GM12878 (cell line): ENCODE results near the gene CAMTA2. TPM values are rescaled to one million over a fixed set of nuclear protein-coding genes. Genes with fewer than 3 reads are reported as not detected.

ENCODE experiments used
- ATAC-seq: fragments of 200-7000 bp; cut with Tn5 transposase; 3 replicates; pipeline ENCODE4 v1.9.1; 2020; ENCODE audit warnings: mild to moderate bottlenecking, moderate library complexity
- BruUV-seq: library from RNA; stranded (reverse); fragments of 400-500 nt; replicated peaks from 2 replicates; lab custom pipeline; 2021; lab: Mats Ljungman, UMichigan
- CTCF ChIA-PET: fragments of 300-600 bp; sonication (Branson Sonifier 250); formaldehyde crosslinking; extraction: SDS; loops from one replicate; lab custom pipeline; 2021; ENCODE audit warnings: inconsistent platforms; lab: Yijun Ruan, JAX
- POLR2A ChIA-PET: fragments of 350-600 bp; formaldehyde crosslinking; extraction: SDS; loops from one replicate; lab custom pipeline; 2021; ENCODE audit warnings: inconsistent platforms; lab: Charles Lee
- RAD21 ChIA-PET: fragments of 300-600 bp; sonication (Branson Sonifier 250); formaldehyde crosslinking; loops from one replicate; lab custom pipeline; 2023; ENCODE audit warnings: antibody characterized with exemption; ENCODE audit not compliant: unreplicated experiment; lab: Charles Lee
- SMC1A ChIA-PET: fragments of 300-600 bp; sonication (Branson Sonifier 250); formaldehyde crosslinking; loops from one replicate; lab custom pipeline; 2023; ENCODE audit not compliant: unreplicated experiment, uncharacterized antibody; lab: Charles Lee
- DNase-seq: peaks from one replicate; pipeline ENCODE4 v3.0.0-alpha.2; 2011; ENCODE audit warnings: low read depth, low spot score
- FAIRE-seq: peaks from 3 replicates; lab custom pipeline; 2011; peaks lifted over from hg19 to GRCh38; lab: Jason Lieb, UNC
- H2AFZ ChIP-seq: 2 replicates; pipeline ENCODE4 v1.6.0; 2011; ENCODE audit warnings: low read depth, low read length, control low read depth; ENCODE audit not compliant: control insufficient read depth
- H3K27ac ChIP-seq: 2 replicates; pipeline ENCODE4 v1.5.1; 2011; ENCODE audit warnings: control low read depth; ENCODE audit not compliant: control insufficient read depth, insufficient read depth
- H3K27me3 ChIP-seq, 2 experiments: replicated peaks in 1 of 2; 2 replicates each; pipeline versions ENCODE4 v1.6.0 to v1.6.1; 2011; ENCODE audit warnings: low read length in 1 of 2; ENCODE audit not compliant: control insufficient read depth in 2 of 2, insufficient read depth in 2 of 2
- H3K36me3 ChIP-seq, 2 experiments: 2 replicates each; pipeline ENCODE4 v1.5.1; 2011; ENCODE audit warnings: low read length in 1 of 2; ENCODE audit not compliant: control insufficient read depth in 2 of 2, insufficient read depth in 2 of 2
- H3K4me1 ChIP-seq: 2 replicates; pipeline ENCODE4 v1.6.1; 2011; ENCODE audit warnings: mild to moderate bottlenecking, low read length, moderate library complexity, mixed read lengths; ENCODE audit not compliant: control insufficient read depth, insufficient read depth
- H3K4me2 ChIP-seq: 2 replicates; pipeline ENCODE4 v1.6.0; 2011; ENCODE audit warnings: control low read depth; ENCODE audit not compliant: control insufficient read depth, insufficient read depth
- H3K4me3 ChIP-seq: fragments of 200-600 bp; sonication (generic); 2 replicates; pipeline ENCODE4 v1.5.1; 2016
- H3K79me2 ChIP-seq: 2 replicates; pipeline ENCODE4 v1.6.0; 2011; ENCODE audit warnings: low read length; ENCODE audit not compliant: control insufficient read depth, insufficient read depth
- H3K9ac ChIP-seq: 2 replicates; pipeline ENCODE4 v1.8.0; 2011; ENCODE audit warnings: low read length, control low read depth, mixed read lengths; ENCODE audit not compliant: control insufficient read depth, insufficient read depth
- H3K9me3 ChIP-seq: replicated peaks from 3 replicates; pipeline ENCODE4 v1.5.1; 2011; ENCODE audit warnings: mild to moderate bottlenecking, low read length; ENCODE audit not compliant: control insufficient read depth, insufficient read depth
- H4K20me1 ChIP-seq: 2 replicates; pipeline ENCODE4 v1.6.0; 2011; ENCODE audit not compliant: control insufficient read depth, insufficient read depth
- HDAC6 ChIP-seq: fragments of 200-600 bp; sonication (generic); IDR thresholded peaks from one replicate; pipeline ENCODE4 v1.8.0; 2017; ENCODE audit warnings: antibody characterized with exemption; ENCODE audit not compliant: unreplicated experiment
- MYB ChIP-seq: fragments of 150-350 bp; IDR thresholded peaks from 2 replicates; pipeline ENCODE4 v1.6.1; 2014; ENCODE audit warnings: mild to moderate bottlenecking, low read depth, low read length, borderline replicate concordance
- WGBS: methylation state at CpG from one replicate; pipeline ENCODE4 v1.1.6; 2016; ENCODE audit warnings: low lambda C conversion rate; ENCODE audit not compliant: insufficient replicate concordance, insufficient coverage; ENCODE audit errors: missing lambda C conversion rate; 5-methylcytosine and 5-hydroxymethylcytosine counted together
- in situ Hi-C: fragments of 300-500 bp; cut with MboI; formaldehyde crosslinking; loops from 9 replicates; pipeline ENCODE4 v1.14.3; 2018; ENCODE audit warnings: mixed read lengths
- intact Hi-C: fragments of 100-400 bp; cut with micrococcal nuclease; formaldehyde crosslinking; loops from one replicate; pipeline ENCODE4 v1.14.2; 2022; ENCODE audit not compliant: unreplicated experiment
- polyA plus RNA-seq, 11 experiments: library from polyadenylated mRNA; depleted of rRNA in 4 of 11; unstranded in 6 of 11; stranded (reverse) in 5 of 11; fragments of >200 nt; fragmentation: Nextera tagmentation in 4 of 11; fragmentation: Illumina TruSeq in 1 of 11; extraction: Ambion mirVana in 4 of 11; extraction: Trizol in 1 of 11; gene quantifications; 1 replicate in 1 of 11; 2 replicates in 10 of 11; pipeline versions ENCODE4 v1.2.1 to v1.2.3, GENCODE V29; 2011 to 2016; ENCODE audit warnings: inconsistent platforms in 2 of 11, missing spikeins in 2 of 11, low read depth in 1 of 11
- total RNA-seq, 4 experiments: library from RNA; depleted of rRNA in 3 of 4; stranded (reverse); fragments of >200 nt in 3 of 4; fragmentation: Illumina TruSeq in 1 of 4; extraction: Trizol in 1 of 4; gene quantifications; 2 replicates each; pipeline versions ENCODE4 v1.2.1 to v1.2.3, GENCODE V29; 2013 to 2021
- TF ChIP-seq, protein P1 (sequence below): IDR thresholded peaks from 2 replicates; pipeline ENCODE4 v1.6.1; 2011; ENCODE audit warnings: low read depth, mild to moderate bottlenecking, low read length, moderate library complexity, borderline replicate concordance; ENCODE audit errors: extremely low read depth
- TF ChIP-seq, protein P2 (sequence below): fragments of 450-650 bp; IDR thresholded peaks from 2 replicates; pipeline ENCODE4 v1.6.1; 2016; ENCODE audit warnings: mild to moderate bottlenecking

The CAMTA2 gene
- total and polyA plus RNA-seq, 10 of the 15 experiments (the other 5 are each of a cell fraction or from before 2014, with no cell fraction given) = 0.42 to 29.3 (median 11.2) TPM

DNA sequence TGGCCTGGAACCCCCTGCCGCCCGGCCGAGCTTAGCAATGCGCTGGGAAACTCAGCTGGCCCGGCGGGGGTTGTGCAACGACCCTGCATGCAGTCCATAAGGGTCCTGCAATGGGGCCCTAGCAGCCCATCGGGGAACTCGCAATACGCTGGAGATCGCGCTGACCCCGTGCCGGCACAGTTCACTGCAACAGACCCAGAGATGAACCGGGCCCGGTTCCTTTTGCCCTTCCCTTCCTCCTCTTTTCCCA, 48.0 kb downstream of the CAMTA2 start (continued):
- TF ChIP-seq, protein P1, sequence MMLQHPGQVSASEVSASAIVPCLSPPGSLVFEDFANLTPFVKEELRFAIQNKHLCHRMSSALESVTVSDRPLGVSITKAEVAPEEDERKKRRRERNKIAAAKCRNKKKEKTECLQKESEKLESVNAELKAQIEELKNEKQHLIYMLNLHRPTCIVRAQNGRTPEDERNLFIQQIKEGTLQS = no peak
- TF ChIP-seq HDAC6 = peak; percentile 39
- TF ChIP-seq, all 136 proteins: peak for 3

DNA sequence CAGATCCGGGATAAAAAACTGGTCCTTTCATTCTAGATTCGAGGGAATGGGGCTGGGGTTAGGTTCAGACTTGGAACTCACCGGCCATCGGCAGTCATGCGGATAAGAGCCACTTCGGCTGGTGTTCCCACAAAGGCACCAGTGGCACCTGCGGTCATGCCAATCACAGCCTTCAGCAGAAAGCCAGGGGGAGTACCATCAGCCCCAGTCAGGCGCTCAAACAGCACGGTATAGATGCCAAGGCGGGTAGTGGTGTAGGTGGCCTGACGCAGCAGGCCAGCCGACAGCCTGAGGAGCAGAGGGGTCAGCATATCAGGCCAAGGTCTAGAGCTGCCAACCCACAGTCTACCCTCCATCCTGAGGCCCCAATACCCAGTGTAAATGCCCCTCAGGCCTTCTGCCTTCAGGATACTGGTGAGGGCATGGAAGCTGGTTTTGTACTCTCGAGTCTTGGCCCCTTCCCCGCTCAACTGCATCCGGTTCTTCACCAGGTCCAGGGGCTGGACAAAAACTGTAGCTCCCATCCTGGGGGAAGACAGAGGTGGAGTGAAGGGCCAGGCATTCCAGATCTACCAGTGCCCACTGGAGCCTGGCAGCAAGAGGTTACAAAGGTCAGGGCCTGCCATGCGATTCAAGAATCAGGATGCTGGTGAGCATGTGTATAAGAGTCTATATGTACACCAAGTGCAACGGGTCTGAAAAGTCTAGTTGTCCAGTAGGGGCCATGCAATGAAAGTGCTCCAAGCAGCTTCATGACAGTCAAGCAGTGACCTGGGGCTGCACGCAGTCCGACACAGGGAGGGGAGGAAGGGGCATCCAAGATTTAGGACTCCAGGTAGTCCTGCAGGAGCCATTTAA, 48.6 kb downstream of the CAMTA2 start:
- Histone ChIP-seq H3K4me3 (peak overlapping the region; percentile 92), H3K79me2 (peaks cover 57% of the 10 kb centered on the region)

More for the DNA sequence above, 48.6 kb downstream of the CAMTA2 start:
- no peaks in the 10 kb centered on the region for H3K27me3 ChIP-seq
- H2AFZ ChIP-seq = peak overlapping the region; percentile 77
- H4K20me1 ChIP-seq = no peaks in the 10 kb centered on the region
- H3K4me2 ChIP-seq = peak overlapping the region; percentile 98
- ATAC-seq (peak; percentile 2; the same call in 1 of the 3 replicates), DNase-seq (no peak), FAIRE-seq (no peak)
- peaks cover 38% of the 10 kb centered on the region for H3K4me1 ChIP-seq
- peak overlapping the region; percentile 97 for H3K27ac ChIP-seq
- SMC1A ChIA-PET = interaction anchor here (0.8 to 4.5 kb wide), 10 partner anchors 13 to 317 kb away, joined by 3 to 38 read pairs (median 4); partner anchors contain the start of genes CAMTA2, CHRNE, ENO3 and SPAG7
- H3K9me3 ChIP-seq = no peaks in the 10 kb centered on the region
- intact Hi-C loops = no loop called here
- peak overlapping the region; percentile 98 for H3K9ac ChIP-seq
- in situ Hi-C loops = no loop called here
- CTCF ChIA-PET = interaction anchor here (1.1 to 3.5 kb wide), 10 partner anchors 13 to 206 kb away, joined by 3 to 28 read pairs (median 4); partner anchors contain the start of genes C17orf107, CHRNE, ENO3 and SPAG7
- POLR2A ChIA-PET = interaction anchor here (0.6 to 17.5 kb wide), 13 partner anchors 10 to 1504 kb away, joined by 3 to 272 read pairs (median 4); partner anchors contain the start of genes CAMTA2, CHRNE, DERL2 and ENO3
- TF ChIP-seq, protein P2, sequence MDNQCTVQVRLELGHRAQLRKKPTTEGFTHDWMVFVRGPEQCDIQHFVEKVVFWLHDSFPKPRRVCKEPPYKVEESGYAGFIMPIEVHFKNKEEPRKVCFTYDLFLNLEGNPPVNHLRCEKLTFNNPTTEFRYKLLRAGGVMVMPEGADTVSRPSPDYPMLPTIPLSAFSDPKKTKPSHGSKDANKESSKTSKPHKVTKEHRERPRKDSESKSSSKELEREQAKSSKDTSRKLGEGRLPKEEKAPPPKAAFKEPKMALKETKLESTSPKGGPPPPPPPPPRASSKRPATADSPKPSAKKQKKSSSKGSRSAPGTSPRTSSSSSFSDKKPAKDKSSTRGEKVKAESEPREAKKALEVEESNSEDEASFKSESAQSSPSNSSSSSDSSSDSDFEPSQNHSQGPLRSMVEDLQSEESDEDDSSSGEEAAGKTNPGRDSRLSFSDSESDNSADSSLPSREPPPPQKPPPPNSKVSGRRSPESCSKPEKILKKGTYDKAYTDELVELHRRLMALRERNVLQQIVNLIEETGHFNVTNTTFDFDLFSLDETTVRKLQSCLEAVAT = peak; percentile 66
- no peak for TF ChIP-seq MYB
- peaks cover 12 to 25% of the 10 kb centered on the region in 2 experiments for H3K36me3 ChIP-seq
- 25% methylated on average over 19 of the region's 19 CpGs for WGBS
- RAD21 ChIA-PET = interaction anchor here (1.2 to 2.8 kb wide), 5 partner anchors 9 to 229 kb away, joined by 4 to 31 read pairs (median 12); partner anchors contain the start of genes ARRB2, PFN1 and SPAG7
- TSS peak; percentile 26 for BruUV-seq
